Muscle of leg (tissue), 11 donors: Measurements from ENCODE around the gene MTUS2. TPM values are rescaled to one million over a fixed set of nuclear protein-coding genes. Genes with fewer than 3 reads are reported as not detected.
A peak's percentile ranks its signal among the peaks of the same experiment; 100 is the strongest.

Source experiments
- DNase-seq: peaks from one replicate; pipeline ENCODE4 v3.0.0; 2013
- H3K27ac ChIP-seq: one replicate; pipeline ENCODE4 v1.5.1; 2013; ENCODE audit warnings: mild to moderate bottlenecking, low read length, control low read depth
- H3K27me3 ChIP-seq: one replicate; pipeline ENCODE4 v1.6.1; 2013; ENCODE audit warnings: low read length; ENCODE audit not compliant: control insufficient read depth, insufficient read depth
- H3K36me3 ChIP-seq: one replicate; pipeline ENCODE4 v1.6.1; 2013; ENCODE audit warnings: low read length; ENCODE audit not compliant: control insufficient read depth, insufficient read depth
- H3K4me1 ChIP-seq: one replicate; pipeline ENCODE4 v1.6.1; 2013; ENCODE audit warnings: low read length; ENCODE audit not compliant: control insufficient read depth, insufficient read depth
- H3K4me3 ChIP-seq: one replicate; pipeline ENCODE4 v1.5.1; 2013; ENCODE audit warnings: low read length, control low read depth
- H3K9me3 ChIP-seq: replicated peaks from 2 replicates; pipeline ENCODE4 v1.6.1; 2013; ENCODE audit warnings: low read depth, low read length; ENCODE audit not compliant: control insufficient read depth
- WGBS: methylation state at CpG from one replicate; pipeline ENCODE4 v1.1.5; 2013; ENCODE audit warnings: missing lambda C conversion rate; ENCODE audit not compliant: insufficient coverage; 5-methylcytosine and 5-hydroxymethylcytosine counted together
- polyA plus RNA-seq, 8 donors: library from polyadenylated mRNA; unstranded; fragments of 120-200 nt; gene quantifications; one replicate each; pipeline versions ENCODE4 v1.2.1 to v1.2.3, GENCODE V29; 2013; ENCODE audit warnings: inconsistent platforms in 1 of 8, low replicate concordance in 1 of 8; ENCODE audit not compliant: insufficient read length in 8 of 8, insufficient read depth in 1 of 8
- total RNA-seq: library from RNA; stranded (reverse); fragments of 120-200 nt; gene quantifications from one replicate; pipeline ENCODE4 v1.2.4, GENCODE V29; 2013

Gene MTUS2
- total and polyA plus RNA-seq, 9 donors: 11.3 to 29.5 (median 21.7) TPM

- H3K9me3 ChIP-seq: no peaks in the 10 kb centered on the region
- no peak overlapping the region for H3K27ac ChIP-seq
- DNase-seq: no peak
- WGBS: 90% methylated on average over 7 of the region's 8 CpGs
- peaks cover 18% of the 10 kb centered on the region for H3K4me1 ChIP-seq
- no peak overlapping the region for H3K4me3 ChIP-seq
- H3K27me3 ChIP-seq: no peaks in the 10 kb centered on the region
- peaks cover 48% of the 10 kb centered on the region for H3K36me3 ChIP-seq
Measured at GRCh38 chr13:29527511-29527910, 707.4 kb downstream of the MTUS2 start.

GRCh38 chr13:29527916-29528315 lies 707.8 kb downstream of the MTUS2 start:
- Histone ChIP-seq H3K4me1 (peaks cover 22% of the 10 kb centered on the region), H3K27me3 (no peaks in the 10 kb centered on the region), H3K36me3 (peaks cover 47% of the 10 kb centered on the region), H3K4me3 (no peak overlapping the region), H3K27ac (no peak overlapping the region), H3K9me3 (no peaks in the 10 kb centered on the region)
- DNase-seq: no peak
- WGBS: 100% methylated on average over 4 of the region's 5 CpGs

- 100% methylated on average over 2 of the region's 5 CpGs for WGBS
- H3K27ac ChIP-seq: no peak overlapping the region
- H3K36me3 ChIP-seq: peaks cover 32% of the 10 kb centered on the region
Measured at GRCh38 chr13:29529754-29530153, 709.6 kb downstream of the MTUS2 start.

DNA sequence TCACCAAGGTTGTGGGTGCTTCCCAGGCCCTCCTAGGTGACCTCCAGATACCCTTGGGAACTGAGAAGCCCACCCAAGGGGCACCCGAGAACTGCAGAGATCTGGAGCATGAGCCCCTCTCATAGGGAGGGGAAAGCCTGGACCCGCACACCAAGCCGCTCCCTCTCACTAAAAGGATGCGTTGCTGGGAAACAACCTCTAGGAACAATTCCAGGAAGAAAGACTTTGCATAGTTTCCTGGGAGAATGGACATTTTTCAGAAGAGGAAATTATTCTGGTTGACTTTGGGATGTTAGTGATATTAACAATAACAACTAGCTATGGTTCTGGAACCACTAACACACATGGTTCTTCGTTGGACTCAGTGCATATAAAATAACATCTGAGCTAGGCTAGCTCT lies 710.8 kb downstream of the MTUS2 start:
- Histone ChIP-seq H3K4me1 (peaks cover 34% of the 10 kb centered on the region), H3K36me3 (peaks cover 36% of the 10 kb centered on the region), H3K9me3 (no peaks in the 10 kb centered on the region), H3K27ac (no peak overlapping the region), H3K4me3 (no peak overlapping the region), H3K27me3 (no peaks in the 10 kb centered on the region)
- WGBS: 50% methylated on average over 1 of the region's 5 CpGs
- peak; percentile 82 for DNase-seq

More at GRCh38 chr13:29529754-29530153, 709.6 kb downstream of the MTUS2 start:
- H3K4me3 ChIP-seq: no peak overlapping the region
- no peak for DNase-seq
- H3K4me1 ChIP-seq: peaks cover 34% of the 10 kb centered on the region
- no peaks in the 10 kb centered on the region for H3K9me3 ChIP-seq
- H3K27me3 ChIP-seq: no peaks in the 10 kb centered on the region

- no peak overlapping the region for H3K4me3 ChIP-seq
- peak; percentile 93 for DNase-seq
- peaks cover 34% of the 10 kb centered on the region for H3K4me1 ChIP-seq
- peak overlapping the region; percentile 58 for H3K27ac ChIP-seq
- H3K36me3 ChIP-seq: peaks cover 28% of the 10 kb centered on the region
- no peaks in the 10 kb centered on the region for H3K27me3 ChIP-seq
- WGBS: 7% methylated on average over 3 of the region's 5 CpGs
- no peaks in the 10 kb centered on the region for H3K9me3 ChIP-seq
Measured at GRCh38 chr13:29532116-29532515, 712.0 kb downstream of the MTUS2 start.

GRCh38 chr13:29532821-29533220 lies 712.7 kb downstream of the MTUS2 start:
- Histone ChIP-seq H3K4me3 (no peak overlapping the region), H3K27ac (peak overlapping the region; percentile 58), H3K36me3 (peaks cover 23% of the 10 kb centered on the region), H3K27me3 (no peaks in the 10 kb centered on the region), H3K4me1 (peaks cover 35% of the 10 kb centered on the region), H3K9me3 (no peaks in the 10 kb centered on the region)
- WGBS: 24% methylated on average over 2 of the region's 17 CpGs
- DNase-seq: no peak

DNA sequence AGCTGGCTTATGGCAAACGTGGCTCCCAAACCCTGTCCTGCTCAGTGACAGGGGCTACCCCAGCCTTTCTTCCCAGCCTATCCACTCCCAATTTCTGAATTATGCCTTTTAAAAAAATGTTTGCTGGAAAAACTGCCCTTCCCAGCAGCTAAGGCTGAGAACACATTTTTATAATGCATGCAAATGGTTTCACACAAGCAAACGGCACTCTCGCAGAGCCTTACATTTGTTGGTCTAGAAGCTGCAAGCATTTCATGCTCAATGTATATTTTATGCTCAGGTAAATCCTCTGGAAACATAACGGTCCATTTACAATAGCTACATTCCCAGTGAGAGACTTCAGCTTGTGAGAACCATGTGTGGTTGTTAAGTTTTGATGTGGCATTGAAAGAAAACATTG lies 713.9 kb downstream of the MTUS2 start:
- Histone ChIP-seq H3K9me3 (no peaks in the 10 kb centered on the region), H3K27me3 (no peaks in the 10 kb centered on the region), H3K36me3 (peaks cover 15% of the 10 kb centered on the region), H3K4me1 (peaks cover 47% of the 10 kb centered on the region), H3K27ac (no peak overlapping the region), H3K4me3 (no peak overlapping the region)
- DNase-seq: no peak
- WGBS: 89% methylated on average over 3 of the region's 4 CpGs

DNA sequence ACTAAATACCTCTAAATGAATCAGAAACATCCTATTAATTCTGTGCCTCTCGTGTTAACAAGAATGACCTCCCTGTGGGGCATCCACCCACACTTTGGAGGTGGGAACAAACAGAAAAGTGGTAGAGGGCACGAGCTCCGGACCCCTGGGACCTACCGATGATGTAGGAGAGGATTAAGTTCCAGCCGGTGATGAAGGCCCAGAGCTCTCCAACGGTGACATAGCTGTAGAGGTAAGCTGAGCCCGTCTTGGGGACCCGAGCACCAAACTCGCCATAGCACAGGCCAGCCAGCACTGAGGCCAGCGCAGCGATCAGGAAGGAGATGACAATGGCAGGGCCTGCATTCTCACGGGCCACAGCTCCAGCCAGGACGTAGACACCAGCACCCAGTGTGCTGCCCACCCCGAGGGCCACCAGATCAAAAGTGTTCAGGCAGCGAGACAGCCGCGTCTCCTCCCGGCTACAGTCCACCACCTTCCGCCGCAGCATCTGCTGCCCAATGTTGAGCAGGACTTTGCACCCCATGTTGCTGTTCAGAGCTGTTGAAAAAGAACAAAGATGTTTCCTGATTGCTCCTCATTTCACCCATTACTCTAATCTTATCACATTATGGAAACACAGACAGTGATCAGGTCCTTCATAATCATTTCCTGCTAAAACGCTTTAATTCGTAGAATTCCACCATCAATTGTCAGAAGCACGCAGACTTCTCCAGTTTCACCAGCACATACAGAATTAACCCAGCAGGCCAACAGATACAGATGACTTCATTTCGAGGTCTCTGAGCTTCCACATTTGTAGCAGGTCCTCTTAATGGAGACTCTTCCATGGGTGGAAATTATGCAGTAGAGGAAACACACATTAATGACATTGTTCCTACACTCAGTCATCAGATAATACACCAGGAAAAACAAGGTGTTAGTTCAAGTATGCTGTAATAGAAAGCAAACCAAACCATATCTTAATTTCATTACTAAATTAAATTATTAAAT lies 715.8 kb downstream of the MTUS2 start:
- no peaks in the 10 kb centered on the region for H3K9me3 ChIP-seq
- DNase-seq: no peak
- H3K27ac ChIP-seq: no peak overlapping the region
- WGBS: 94% methylated on average over 22 of the region's 24 CpGs
- H3K4me1 ChIP-seq: peaks cover 42% of the 10 kb centered on the region
- H3K4me3 ChIP-seq: no peak overlapping the region
- peaks cover 6% of the 10 kb centered on the region for H3K36me3 ChIP-seq
- H3K27me3 ChIP-seq: no peaks in the 10 kb centered on the region

- H3K4me1 ChIP-seq: peaks cover 36% of the 10 kb centered on the region
- H3K36me3 ChIP-seq: peaks cover 4% of the 10 kb centered on the region
- H3K27me3 ChIP-seq: no peaks in the 10 kb centered on the region
- no peak overlapping the region for H3K27ac ChIP-seq
- no peak for DNase-seq
- H3K4me3 ChIP-seq: no peak overlapping the region
- no peaks in the 10 kb centered on the region for H3K9me3 ChIP-seq
- no CpG with 5 or more reads among the region's 7 CpGs for WGBS
Measured at GRCh38 chr13:29536853-29537252, 716.7 kb downstream of the MTUS2 start.

DNA sequence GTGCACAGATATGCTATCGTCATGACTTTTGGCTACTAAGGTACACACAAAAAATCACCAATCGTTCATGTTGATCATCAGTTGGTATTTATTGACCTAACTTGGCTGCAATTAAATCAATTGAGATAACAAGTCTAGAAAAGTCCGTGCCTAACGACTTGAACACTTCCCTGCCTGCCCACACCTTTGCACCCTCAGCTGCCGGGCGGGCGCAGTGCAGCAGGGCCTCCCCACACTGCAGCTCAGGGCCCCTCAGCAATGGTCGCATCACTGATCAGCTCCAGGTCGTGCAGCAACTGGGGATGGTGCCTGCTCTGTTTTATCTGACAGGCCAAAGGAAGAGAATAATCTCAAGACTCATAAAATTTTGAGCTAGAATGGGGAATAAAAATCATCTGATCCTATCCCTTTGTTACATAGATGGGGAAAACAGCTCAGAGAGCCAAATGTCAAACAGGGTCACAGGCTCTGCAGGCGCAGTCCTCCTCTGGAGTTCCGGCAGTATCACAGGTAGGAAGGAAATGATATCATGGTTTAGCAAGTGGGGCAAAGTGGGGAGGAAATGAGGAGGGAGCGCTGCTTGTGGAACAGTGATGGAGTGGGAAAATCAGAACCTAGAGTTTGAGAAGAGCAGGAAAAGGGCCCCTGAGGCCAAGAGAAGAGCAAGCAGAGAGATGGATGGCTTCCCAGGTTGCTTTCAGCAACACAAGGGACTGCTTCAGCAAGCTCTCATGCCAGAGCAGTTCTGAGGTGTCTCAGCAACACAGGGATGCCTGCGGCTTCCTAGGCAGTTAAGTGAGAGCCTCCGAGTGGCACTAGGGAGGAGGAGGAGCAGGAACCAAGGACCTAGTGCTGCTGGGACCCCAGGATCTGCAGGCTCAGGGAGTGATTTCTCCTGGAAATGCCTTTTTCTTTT lies 717.9 kb downstream of the MTUS2 start:
- Histone ChIP-seq H3K4me1 (peaks cover 28% of the 10 kb centered on the region), H3K27me3 (no peaks in the 10 kb centered on the region), H3K4me3 (no peak overlapping the region), H3K27ac (peak overlapping the region; percentile 35), H3K36me3 (peaks cover 4% of the 10 kb centered on the region), H3K9me3 (no peaks in the 10 kb centered on the region)
- no peak for DNase-seq
- WGBS: 68% methylated on average over 14 of the region's 14 CpGs
